Kidney tubule cell (primary cell): ENCODE data around the gene LCE3E.
A peak's percentile ranks its signal among the peaks of the same experiment; 100 is the strongest.
"Not testable (repeated sequence)": the region's sequence is repeated elsewhere in the genome, so short reads cannot be mapped to it uniquely, and the experiment has no call there.

Source experiments
- DNase-seq: peaks from one replicate; pipeline ENCODE4 v3.0.0-alpha.2; 2018; ENCODE audit warnings: low spot score

LCE3E gene

GRCh38 chr1:152566681-152567080 is at the start of gene LCE3E:
TSS of gene LCE3E (minus strand) at chr1:152566780. CDS start at chr1:152566208, 572 bp downstream.
- no peak for DNase-seq

DNA sequence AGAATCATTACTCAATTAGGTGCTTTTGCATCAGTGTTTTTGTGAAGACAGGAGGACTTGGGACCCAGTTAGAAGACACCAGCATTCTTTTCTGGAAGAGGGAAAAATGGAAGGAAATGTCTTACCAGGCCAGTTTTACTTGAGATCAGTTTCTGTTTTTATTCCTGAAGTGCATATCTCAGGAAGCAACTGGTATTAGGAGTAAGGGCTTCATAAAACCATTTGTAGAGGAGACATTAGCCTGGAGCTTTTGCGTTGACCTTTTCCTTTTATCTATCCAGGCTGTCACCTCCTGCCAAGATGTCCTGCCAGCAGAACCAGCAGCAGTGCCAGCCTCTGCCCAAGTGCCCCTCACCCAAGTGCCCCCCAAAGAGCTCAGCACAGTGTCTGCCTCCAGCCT is 46.9 kb upstream of the LCE3E start, which contains the start of gene LCE3B:
Gene LCE3B (plus strand): TSS at position 301 of the 400 bp plus-strand sequence. CDS start 0 bp downstream, at position 301.
- no peak for DNase-seq

- no peak for DNase-seq
Measured at GRCh38 chr1:152599934-152600333, 33.4 kb upstream of the LCE3E start, which contains the start of gene LCE3C. TSS of gene LCE3C (plus strand) at chr1:152600234. CDS start at chr1:152600732, 498 bp downstream.

- no peak for DNase-seq
Measured at GRCh38 chr1:152596986-152597385, 30.4 kb upstream of the LCE3E start.

GRCh38 chr1:152585586-152585985 is 19.0 kb upstream of the LCE3E start:
- peak; percentile 4 for DNase-seq

- DNase-seq = peak; percentile 28
Measured at GRCh38 chr1:152582647-152583046, 16.1 kb upstream of the LCE3E start.

DNA sequence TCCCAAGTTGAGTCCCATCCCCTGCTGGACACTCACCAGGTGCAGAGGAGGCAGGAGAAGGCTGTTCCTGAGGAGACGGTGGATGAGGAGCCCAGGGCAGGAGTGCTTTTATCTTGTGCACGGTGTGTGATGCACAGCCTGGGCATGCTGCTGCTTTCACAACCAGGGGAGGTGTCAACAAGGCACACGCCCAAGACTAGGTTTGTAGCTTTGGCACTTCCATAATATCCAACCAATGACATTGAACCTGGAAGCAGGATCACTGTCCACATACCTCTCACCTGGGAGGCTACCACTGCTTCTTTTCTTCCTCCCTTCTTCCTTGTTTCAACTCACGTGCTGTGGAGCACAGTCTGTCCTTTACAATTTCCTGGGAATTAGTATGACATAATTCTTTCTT is 13.9 kb upstream of the LCE3E start, which contains the start of gene LCE3D:
Gene LCE3D (minus strand): TSS at position 84 of the 400 bp plus-strand sequence. CDS start 580 bp downstream, outside the sequence.
- no peak for DNase-seq

GRCh38 chr1:152579526-152579925 is 12.9 kb upstream of the LCE3E start:
- not testable (repeated sequence) for DNase-seq

DNA sequence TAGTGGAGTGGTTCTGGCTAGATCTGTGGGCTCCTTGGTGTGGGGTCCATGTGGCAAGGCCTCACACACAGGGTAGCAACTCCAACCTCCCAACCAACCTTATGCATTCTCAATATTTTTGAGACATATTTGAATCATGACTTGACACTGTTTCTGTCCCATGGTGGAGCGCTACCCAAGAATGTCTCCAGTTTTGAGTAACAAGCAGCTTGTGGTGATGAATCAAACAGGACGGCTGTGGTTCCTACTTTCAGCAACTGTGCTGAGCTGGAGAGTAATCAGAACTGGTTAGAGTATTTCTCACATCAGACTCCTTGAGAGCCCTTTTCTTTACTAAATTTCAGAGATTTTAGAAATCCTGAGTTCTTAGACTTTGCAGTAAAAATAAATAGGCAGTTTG is 10.6 kb upstream of the LCE3E start:
- DNase-seq = no peak

- no peak for DNase-seq
Measured at GRCh38 chr1:152565535-152566215, 905 bp downstream of the LCE3E start.

DNA sequence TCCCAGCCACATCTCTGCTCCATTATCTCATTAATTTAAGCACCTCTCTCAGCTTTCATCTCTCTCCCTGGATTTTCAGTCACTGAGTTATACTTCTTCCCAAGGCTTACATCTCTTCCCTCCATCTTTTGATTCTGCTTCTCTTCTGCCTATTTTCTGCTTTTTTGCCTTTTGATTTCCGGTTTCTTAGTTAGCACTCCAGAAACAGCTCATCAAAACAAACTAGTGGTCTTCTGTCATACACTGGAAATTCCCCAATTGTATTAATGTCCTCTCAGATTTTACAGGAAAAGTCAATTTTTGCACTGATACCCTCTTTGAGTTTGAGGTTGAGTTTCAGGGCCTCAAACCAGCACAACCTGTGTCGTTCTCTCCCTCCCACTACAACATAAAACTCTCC is 1.5 kb downstream of the LCE3E start:
- DNase-seq = no peak

- not testable (repeated sequence) for DNase-seq
Measured at GRCh38 chr1:152548358-152548757, 18.2 kb downstream of the LCE3E start.

DNA sequence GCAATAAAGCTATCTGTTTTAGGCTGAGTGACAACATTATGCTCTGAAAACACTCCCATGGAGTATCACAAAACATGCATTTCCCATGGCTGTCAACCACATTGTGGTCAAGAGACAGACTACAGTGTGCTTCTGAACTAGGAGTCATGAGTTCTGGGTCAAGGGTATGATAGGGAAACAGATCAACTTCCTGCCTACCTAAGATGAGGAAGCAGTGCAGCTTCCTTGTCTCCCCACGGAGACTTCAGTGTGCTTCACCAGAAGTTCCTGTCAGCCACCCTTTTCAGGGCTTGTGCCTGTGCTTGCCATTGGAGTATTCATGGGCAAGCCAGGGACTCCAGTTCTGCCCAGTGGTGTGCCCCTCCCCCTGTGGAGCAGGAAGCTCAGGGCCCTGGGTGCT is 19.9 kb downstream of the LCE3E start:
- no peak for DNase-seq

- DNase-seq = no peak
Measured at GRCh38 chr1:152543820-152544219, 22.8 kb downstream of the LCE3E start.

DNA sequence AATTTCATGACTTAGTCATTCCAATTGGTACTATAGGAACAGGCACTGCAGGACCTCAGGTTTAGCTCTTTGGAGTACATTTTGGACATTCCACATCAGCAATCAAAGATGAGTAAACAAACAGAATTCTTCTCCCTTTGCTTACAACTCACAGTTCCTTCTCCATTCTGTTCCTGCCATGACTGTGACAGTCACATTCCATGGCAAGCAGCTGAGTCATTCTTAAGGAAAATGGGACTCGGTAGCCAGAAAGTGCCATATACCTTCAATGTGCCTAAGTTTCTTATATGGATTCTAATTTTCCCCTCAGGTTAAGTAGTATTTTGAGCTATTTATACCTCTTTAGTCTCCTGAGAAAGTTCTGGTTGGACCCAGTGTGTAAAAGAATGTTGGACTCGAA is 26.7 kb downstream of the LCE3E start:
- peak; percentile 74 for DNase-seq

- DNase-seq = no peak
Measured at GRCh38 chr1:152537496-152537895, 29.1 kb downstream of the LCE3E start.

DNA sequence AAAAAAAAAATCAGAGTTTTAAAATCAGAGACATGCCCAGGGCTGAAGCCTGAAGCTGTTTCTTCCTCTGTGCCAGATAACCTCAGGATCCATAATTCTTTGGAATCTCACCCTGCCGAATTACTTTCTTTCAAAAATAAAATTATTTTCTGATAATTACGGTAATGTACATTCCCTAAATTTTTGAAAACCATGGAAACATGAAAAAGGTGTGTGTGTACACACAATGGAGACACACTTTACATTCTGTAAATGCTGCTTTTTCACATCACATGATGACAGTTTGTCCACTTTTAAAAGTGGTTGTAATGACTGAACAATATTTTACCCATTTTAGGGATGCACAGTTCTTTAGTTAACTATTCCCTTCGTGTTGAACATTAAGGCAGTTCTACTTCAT is 30.8 kb downstream of the LCE3E start:
- no peak for DNase-seq

DNA sequence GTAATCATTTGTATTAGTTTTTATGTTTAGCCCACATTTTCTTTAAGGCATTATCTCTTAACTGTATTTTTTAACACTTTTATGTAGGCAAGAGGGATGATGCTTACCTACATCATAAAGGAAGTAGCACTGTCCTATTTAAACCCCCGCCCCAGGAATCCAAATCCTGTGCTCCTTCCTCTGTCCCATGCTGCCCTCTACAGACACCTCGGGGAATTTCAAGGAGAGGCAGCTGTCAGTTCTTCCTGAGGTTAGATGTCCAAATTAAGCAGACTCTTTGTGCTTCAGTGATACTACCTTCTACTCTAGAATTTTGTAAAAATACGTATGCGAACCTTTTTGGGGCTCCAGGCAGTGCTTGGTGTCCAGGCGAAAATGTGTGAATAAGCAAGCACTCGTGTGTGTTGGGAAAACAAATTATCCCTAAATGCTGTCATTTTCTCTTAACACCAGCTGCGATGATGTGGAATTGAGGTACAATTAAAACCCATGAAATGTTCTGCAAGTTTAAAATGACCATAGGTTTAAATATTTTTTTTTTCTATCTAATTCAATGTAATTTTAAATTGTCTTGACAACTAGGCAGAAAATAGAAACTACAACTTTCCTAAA is 33.1 kb downstream of the LCE3E start:
- DNase-seq = peak; percentile 59

GRCh38 chr1:152525080-152525641 is 41.4 kb downstream of the LCE3E start:
- DNase-seq = no peak

DNA sequence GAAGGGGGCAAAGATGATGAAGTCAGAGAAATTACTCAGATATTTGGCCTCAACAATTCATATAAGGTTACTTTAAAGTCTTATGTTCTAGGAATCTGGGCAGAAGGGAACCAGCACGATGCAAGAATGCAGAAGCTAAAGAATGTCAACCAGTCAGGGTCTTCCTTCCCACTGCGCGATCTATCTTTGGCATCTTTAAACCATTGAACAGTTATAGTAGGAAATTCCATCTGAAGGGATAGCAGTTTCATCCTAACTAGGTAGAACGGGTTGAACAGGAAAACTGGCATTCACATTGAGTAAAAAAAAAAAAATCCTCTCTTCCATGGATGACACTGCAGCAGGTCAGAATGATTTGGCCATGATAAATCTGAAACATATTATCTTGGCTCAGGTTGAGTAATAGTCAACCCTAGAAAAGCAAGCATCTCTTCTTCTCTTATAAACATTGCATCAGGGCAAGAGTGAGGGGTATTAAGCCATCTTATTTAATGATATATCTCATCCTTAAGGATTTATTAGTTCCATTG is 46.0 kb downstream of the LCE3E start:
- no peak for DNase-seq

DNA sequence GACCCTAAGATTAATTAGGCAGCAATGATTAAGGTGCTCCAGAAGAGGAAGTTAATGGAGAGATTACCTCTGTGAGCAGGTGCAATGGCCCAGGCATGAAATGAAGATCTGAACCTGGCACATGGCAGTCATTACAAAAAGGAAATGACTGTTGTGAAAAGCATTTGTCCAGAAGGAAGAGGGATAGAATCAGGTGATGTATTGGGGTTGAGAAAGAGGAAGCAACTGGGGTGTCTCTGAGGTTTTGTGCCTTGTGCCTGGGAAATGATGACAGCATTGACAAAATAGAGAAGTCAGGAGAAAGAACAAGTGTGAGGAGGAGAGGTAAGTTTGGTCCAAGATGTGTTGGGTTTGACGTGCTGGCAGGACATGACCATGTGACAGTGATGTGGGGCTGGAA is 46.7 kb downstream of the LCE3E start:
- peak; percentile 22 for DNase-seq

DNA sequence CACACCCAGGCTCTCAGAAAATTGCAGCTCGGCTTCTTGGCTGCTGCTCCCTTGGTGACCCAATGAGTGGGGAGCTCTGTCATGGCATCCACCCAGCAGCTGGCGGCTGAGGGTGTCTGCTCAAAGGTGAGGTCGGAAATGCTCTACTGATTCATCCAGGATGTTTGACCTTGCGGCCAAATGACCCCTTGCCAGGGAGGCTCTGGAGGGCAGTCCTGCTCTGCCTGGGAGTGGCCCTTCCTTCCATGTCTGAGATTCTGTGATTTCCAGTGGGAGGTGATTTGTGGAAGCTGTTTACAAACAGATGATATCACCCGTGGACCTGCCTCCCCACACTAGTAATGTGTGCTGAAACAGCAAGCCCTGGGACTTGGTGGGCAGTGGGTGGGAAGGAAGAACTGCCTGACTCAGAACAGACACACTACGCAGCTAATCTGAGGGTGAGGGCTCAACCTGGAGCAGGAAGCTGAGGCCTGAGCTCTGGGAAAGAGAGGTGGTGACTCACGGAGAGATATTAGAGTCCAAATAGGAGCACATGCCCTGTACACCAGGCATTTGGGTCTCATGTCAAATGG is 49.3 kb downstream of the LCE3E start:
- DNase-seq = peak; percentile 64

- DNase-seq = no peak
Measured at GRCh38 chr1:152516082-152516481, 50.5 kb downstream of the LCE3E start.
